Neural cell (in vitro differentiated cells): ENCODE results near the gene SNTA1. TPM values are rescaled to one million over a fixed set of nuclear protein-coding genes. Genes with fewer than 3 reads are reported as not detected.

Source experiments
- H2AFZ ChIP-seq: fragments of 200-600, 300-800 bp; sonication (generic), shearing (Covaris generic); 2 replicates; pipeline ENCODE4 v1.6.0; 2014; ENCODE audit warnings: low read depth, mild to moderate bottlenecking, antibody characterized with exemption, low read length, moderate library complexity
- H3F3A ChIP-seq: fragments of 200-600 bp; shearing (Covaris generic); 2 replicates; pipeline ENCODE4 v1.6.1; 2016; ENCODE audit warnings: mild to moderate bottlenecking, moderate library complexity, mixed read lengths, antibody characterized with exemption, low read length; ENCODE audit not compliant: insufficient read depth, poor library complexity, severe bottlenecking
- H3K27ac ChIP-seq: fragments of 200-600, 300-800 bp; sonication (generic), shearing (Covaris generic); 2 replicates; pipeline ENCODE4 v1.5.1; 2014; ENCODE audit warnings: mild to moderate bottlenecking, low read length, moderate library complexity
- H3K27me3 ChIP-seq: fragments of 300-800, 200-600 bp; sonication (generic), shearing (Covaris generic); 2 replicates; pipeline ENCODE4 v1.6.0; 2014; ENCODE audit warnings: mild to moderate bottlenecking, low read depth, low read length, moderate library complexity; ENCODE audit not compliant: insufficient read depth
- H3K36me3 ChIP-seq: fragments of 300-800, 200-600 bp; sonication (generic), shearing (Covaris generic); 2 replicates; pipeline ENCODE4 v1.5.1; 2014; ENCODE audit warnings: mild to moderate bottlenecking, antibody characterized with exemption, low read length, moderate library complexity; ENCODE audit not compliant: insufficient read depth
- H3K4me2 ChIP-seq: fragments of 300-800, 200-600 bp; sonication (generic), shearing (Covaris generic); 2 replicates; pipeline ENCODE4 v1.6.0; 2014; ENCODE audit warnings: mild to moderate bottlenecking, low read length
- H3K4me3 ChIP-seq: fragments of 300-800, 200-600 bp; sonication (generic), shearing (Covaris generic); 2 replicates; pipeline ENCODE4 v1.5.1; 2014; ENCODE audit warnings: mild to moderate bottlenecking, low read length, moderate library complexity
- H3K79me2 ChIP-seq: fragments of 200-600 bp; shearing (Covaris generic); replicated peaks from 2 replicates; pipeline ENCODE4 v1.6.0; 2014; ENCODE audit warnings: mild to moderate bottlenecking, low read length, moderate library complexity; ENCODE audit not compliant: insufficient read depth
- H3K9ac ChIP-seq: fragments of 300-800, 200-600 bp; sonication (generic), shearing (Covaris generic); 2 replicates; pipeline ENCODE4 v1.6.1; 2016; ENCODE audit warnings: mild to moderate bottlenecking, low read length, mixed read lengths
- H3K9me2 ChIP-seq: fragments of 200-600 bp; shearing (Covaris generic); 2 replicates; pipeline ENCODE4 v1.6.1; 2016; ENCODE audit warnings: mild to moderate bottlenecking, low read length, mixed read lengths; ENCODE audit not compliant: insufficient read depth
- H3K9me3 ChIP-seq: fragments of 200-600, 300-800 bp; sonication (generic), shearing (Covaris generic); 2 replicates; pipeline ENCODE4 v1.6.1; 2016; ENCODE audit warnings: mild to moderate bottlenecking, mixed run types, low read length, moderate library complexity, mixed read lengths
- H4K20me1 ChIP-seq: fragments of 200-600 bp; shearing (Covaris generic); 2 replicates; pipeline ENCODE4 v1.6.1; 2016; ENCODE audit warnings: mild to moderate bottlenecking, mixed run types; ENCODE audit not compliant: insufficient read depth
- EP300 ChIP-seq: fragments of 450-650 bp; conservative IDR thresholded peaks from 2 replicates; pipeline ENCODE4 v1.6.1; 2014; ENCODE audit warnings: antibody characterized with exemption, mild to moderate bottlenecking, moderate library complexity; ENCODE audit not compliant: poor library complexity, severe bottlenecking
- EZH2 ChIP-seq: fragments of 200-600, 300-800 bp; shearing (Covaris generic), sonication (generic); IDR thresholded peaks from 2 replicates; pipeline ENCODE4 v1.6.1; 2014; ENCODE audit warnings: antibody characterized with exemption, low read length, borderline replicate concordance, mild to moderate bottlenecking; ENCODE audit not compliant: insufficient read depth, poor library complexity, severe bottlenecking
- MXI1 ChIP-seq: fragments of 450-650 bp; conservative IDR thresholded peaks from 2 replicates; pipeline ENCODE4 v1.6.1; 2014; ENCODE audit warnings: antibody characterized with exemption, mild to moderate bottlenecking; ENCODE audit not compliant: poor library complexity, severe bottlenecking
- POLR2AphosphoS5 ChIP-seq: IDR thresholded peaks from 2 replicates; pipeline ENCODE4 v1.6.1; 2012
- RAD21 ChIP-seq: fragments of 450-650 bp; conservative IDR thresholded peaks from 2 replicates; pipeline ENCODE4 v1.6.1; 2014; ENCODE audit warnings: antibody characterized with exemption, mild to moderate bottlenecking, moderate library complexity
- REST ChIP-seq: IDR thresholded peaks from 2 replicates; pipeline ENCODE4 v1.6.1; 2012; ENCODE audit warnings: borderline replicate concordance
- SMC3 ChIP-seq: fragments of 450-650 bp; conservative IDR thresholded peaks from 2 replicates; pipeline ENCODE4 v1.6.1; 2014; ENCODE audit warnings: antibody characterized with exemption, mild to moderate bottlenecking, moderate library complexity; ENCODE audit not compliant: poor library complexity
- TAF1 ChIP-seq: IDR thresholded peaks from 2 replicates; pipeline ENCODE4 v1.6.1; 2012; ENCODE audit warnings: low read depth
- polyA plus RNA-seq: library from polyadenylated mRNA; depleted of rRNA; stranded (reverse); fragments of >200 nt; gene quantifications from 2 replicates; pipeline ENCODE4 v1.2.3, GENCODE V29; 2014
- TF ChIP-seq, protein P1 (sequence below): fragments of 450-650 bp; IDR thresholded peaks from 2 replicates; pipeline ENCODE4 v1.5.1; 2014; ENCODE audit warnings: antibody characterized with exemption, mild to moderate bottlenecking, moderate library complexity; ENCODE audit not compliant: poor library complexity, severe bottlenecking

SNTA1 gene
- polyA plus RNA-seq, 1 donor from 2014 or later, result 7.2 TPM

DNA sequence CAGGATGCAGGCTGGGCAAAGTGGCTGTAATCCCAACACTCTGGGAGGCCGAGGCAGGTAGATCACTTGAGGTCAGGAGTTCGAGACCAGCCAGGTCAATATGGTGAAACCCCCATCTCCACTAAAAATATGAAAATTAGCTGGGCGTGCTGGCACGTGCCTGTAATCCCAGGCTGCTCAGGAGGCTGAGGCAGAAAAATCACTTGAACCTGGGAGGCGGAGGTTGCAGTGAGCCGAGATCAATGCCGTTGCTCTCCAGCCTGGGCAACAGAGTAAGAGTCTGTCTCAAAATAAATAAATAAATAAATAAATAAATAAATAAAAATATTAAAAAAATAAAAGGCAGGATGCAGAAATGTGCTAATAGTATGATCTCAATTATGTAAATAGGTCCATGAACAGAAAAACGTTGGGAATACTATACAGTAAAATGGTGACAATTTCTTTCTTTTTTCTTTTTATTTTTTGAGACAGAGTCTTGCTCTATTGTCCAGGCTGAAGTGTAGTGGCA, 37.9 kb upstream of the SNTA1 start:
- Histone ChIP-seq H3K27ac (no peak overlapping the region), H3F3A (no peaks in the 10 kb centered on the region), H3K9ac (no peak overlapping the region), H3K9me2 (no peaks in the 10 kb centered on the region), H2AFZ (no peak overlapping the region), H3K79me2 (no peaks in the 10 kb centered on the region), H3K36me3 (no peaks in the 10 kb centered on the region), H3K4me2 (no peak overlapping the region), H3K9me3 (no peaks in the 10 kb centered on the region), H3K4me3 (no peak overlapping the region), H4K20me1 (no peaks in the 10 kb centered on the region), H3K27me3 (no peaks in the 10 kb centered on the region)
- TF ChIP-seq, protein P1, sequence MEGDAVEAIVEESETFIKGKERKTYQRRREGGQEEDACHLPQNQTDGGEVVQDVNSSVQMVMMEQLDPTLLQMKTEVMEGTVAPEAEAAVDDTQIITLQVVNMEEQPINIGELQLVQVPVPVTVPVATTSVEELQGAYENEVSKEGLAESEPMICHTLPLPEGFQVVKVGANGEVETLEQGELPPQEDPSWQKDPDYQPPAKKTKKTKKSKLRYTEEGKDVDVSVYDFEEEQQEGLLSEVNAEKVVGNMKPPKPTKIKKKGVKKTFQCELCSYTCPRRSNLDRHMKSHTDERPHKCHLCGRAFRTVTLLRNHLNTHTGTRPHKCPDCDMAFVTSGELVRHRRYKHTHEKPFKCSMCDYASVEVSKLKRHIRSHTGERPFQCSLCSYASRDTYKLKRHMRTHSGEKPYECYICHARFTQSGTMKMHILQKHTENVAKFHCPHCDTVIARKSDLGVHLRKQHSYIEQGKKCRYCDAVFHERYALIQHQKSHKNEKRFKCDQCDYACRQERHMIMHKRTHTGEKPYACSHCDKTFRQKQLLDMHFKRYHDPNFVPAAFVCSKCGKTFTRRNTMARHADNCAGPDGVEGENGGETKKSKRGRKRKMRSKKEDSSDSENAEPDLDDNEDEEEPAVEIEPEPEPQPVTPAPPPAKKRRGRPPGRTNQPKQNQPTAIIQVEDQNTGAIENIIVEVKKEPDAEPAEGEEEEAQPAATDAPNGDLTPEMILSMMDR, result no peak
- TF ChIP-seq RAD21 (no peak), EZH2 (no peak), TAF1 (no peak), SMC3 (no peak), POLR2AphosphoS5 (no peak), MXI1 (no peak)

GRCh38 chr20:33480048-33480447, 36.5 kb upstream of the SNTA1 start:
- H3F3A ChIP-seq, result no peaks in the 10 kb centered on the region
- H3K9me2 ChIP-seq, result no peaks in the 10 kb centered on the region
- no peak overlapping the region for H2AFZ ChIP-seq
- no peaks in the 10 kb centered on the region for H3K9me3 ChIP-seq
- H3K9ac ChIP-seq, result no peak overlapping the region
- H3K27me3 ChIP-seq, result no peaks in the 10 kb centered on the region
- no peak overlapping the region for H3K4me3 ChIP-seq
- no peaks in the 10 kb centered on the region for H3K79me2 ChIP-seq
- H3K4me2 ChIP-seq, result no peak overlapping the region
- H3K36me3 ChIP-seq, result no peaks in the 10 kb centered on the region
- H4K20me1 ChIP-seq, result no peaks in the 10 kb centered on the region
- H3K27ac ChIP-seq, result no peak overlapping the region
- TF ChIP-seq EZH2, result no peak
- no peak for TF ChIP-seq POLR2AphosphoS5
- no peak for TF ChIP-seq RAD21
- TF ChIP-seq, protein P1, result no peak
- no peak for TF ChIP-seq SMC3
- TF ChIP-seq MXI1, result no peak
- TF ChIP-seq EP300, result no peak
- TF ChIP-seq TAF1, result no peak
- TF ChIP-seq REST, result no peak
